Measurements from ENCODE around the gene ARHGEF11.

GRCh38 chr1:157025385-157025784 lies 20.2 kb downstream of the ARHGEF11 start:
- no peak for TF ChIP-seq CTCF (conservative IDR thresholded peaks at IDR 0.05)
- no peak for TF ChIP-seq EZH2 (IDR thresholded peaks at IDR 0.05; ENCODE audit: low read depth)
